ENCODE data around the gene IL1B. TPM values are rescaled to one million over a fixed set of nuclear protein-coding genes. Genes with fewer than 3 reads are reported as not detected.

IL1B gene
- total RNA-seq, 1 donor from 2014 or later, result 22.6 TPM

GRCh38 chr2:112787294-112787693 is 49.3 kb downstream of the IL1B start:
- DNase-seq (ENCODE audit: low read depth), result peak; percentile 87
- TF ChIP-seq CTCF (IDR thresholded peaks at IDR 0.05; ENCODE audit: insufficient read depth, low read length, severe bottlenecking), result no peak
- no peak for FAIRE-seq
- Histone ChIP-seq H3K4me3 (ENCODE audit: low read depth, low read length) (no peak overlapping the region), H3K36me3 (ENCODE audit: control insufficient read depth, insufficient read depth, low read length) (peaks cover 3% of the 10 kb centered on the region), H3K27me3 (ENCODE audit: control insufficient read depth, insufficient read depth, low read length) (no peaks in the 10 kb centered on the region)

- DNase-seq (ENCODE audit: low read depth) (peak; percentile 94), FAIRE-seq (peak; percentile 73)
- Histone ChIP-seq H3K36me3 (ENCODE audit: control insufficient read depth, insufficient read depth, low read length) (peaks cover 14% of the 10 kb centered on the region), H3K4me3 (ENCODE audit: low read depth, low read length) (peak within 1 kb of the TSS; percentile 62), H3K27me3 (ENCODE audit: control insufficient read depth, insufficient read depth, low read length) (no peaks in the 10 kb centered on the region)
- TF ChIP-seq CTCF (IDR thresholded peaks at IDR 0.05; ENCODE audit: insufficient read depth, low read length, severe bottlenecking), result no peak
Observed at GRCh38 chr2:112784199-112785189, 52.1 kb downstream of the IL1B start, which contains the start of gene IL1A. TSS of gene IL1A (minus strand) at chr2:112784493. CDS start at chr2:112783770, 723 bp downstream.

GRCh38 chr2:112783187-112783714 is 53.3 kb downstream of the IL1B start:
- DNase-seq (ENCODE audit: low read depth), result no peak
- Histone ChIP-seq H3K36me3 (ENCODE audit: control insufficient read depth, insufficient read depth, low read length) (peaks cover 17% of the 10 kb centered on the region), H3K27me3 (ENCODE audit: control insufficient read depth, insufficient read depth, low read length) (no peaks in the 10 kb centered on the region), H3K4me3 (ENCODE audit: low read depth, low read length) (peak overlapping the region; percentile 62)
- no peak for TF ChIP-seq CTCF (IDR thresholded peaks at IDR 0.05; ENCODE audit: insufficient read depth, low read length, severe bottlenecking)
- FAIRE-seq, result no peak

- DNase-seq (ENCODE audit: low read depth) (no peak), FAIRE-seq (no peak)
- H3K36me3 ChIP-seq (ENCODE audit: control insufficient read depth, insufficient read depth, low read length), result peaks cover 20% of the 10 kb centered on the region
- no peaks in the 10 kb centered on the region for H3K27me3 ChIP-seq (ENCODE audit: control insufficient read depth, insufficient read depth, low read length)
- TF ChIP-seq CTCF (IDR thresholded peaks at IDR 0.05; ENCODE audit: insufficient read depth, low read length, severe bottlenecking), result no peak
- H3K4me3 ChIP-seq (ENCODE audit: low read depth, low read length), result peak overlapping the region; percentile 62
Observed at GRCh38 chr2:112782234-112782799, 54.3 kb downstream of the IL1B start.

Other genes with a start within 250 kb of the IL1B start
- 47.7 and 63.4 TPM in 2 replicates for gene SLC20A1, start 190.8 kb downstream of the IL1B start, total RNA-seq
- not detected in 2 replicates for gene NT5DC4, start 115.8 kb downstream of the IL1B start, total RNA-seq
- gene CKAP2L, start 72.2 kb downstream of the IL1B start, total RNA-seq, result 0.13 and 0.26 TPM in 2 replicates
- gene IL1A, start 52.3 kb downstream of the IL1B start, total RNA-seq, result 53.5 and 82.7 TPM in 2 replicates
- not detected in 2 replicates for gene IL37, start 74.4 kb upstream of the IL1B start, total RNA-seq
- gene IL36G, start 141.2 kb upstream of the IL1B start, total RNA-seq, result 0.51 TPM in 1 of 2 replicates, not detected in the other
- gene IL36A, start 168.7 kb upstream of the IL1B start, total RNA-seq, result 6.3 and 11.5 TPM in 2 replicates
- gene IL36B, start 216.1 kb upstream of the IL1B start, total RNA-seq, result 0.13 TPM in 1 of 2 replicates, not detected in the other
- 1.1 and 1.9 TPM in 2 replicates for gene IL36RN, start 222.4 kb upstream of the IL1B start, total RNA-seq
- gene IL1F10, start 231.2 kb upstream of the IL1B start, total RNA-seq, result not detected in 2 replicates

All from bronchial epithelial cell (primary cell).